ENCODE results near the gene HIC1.
A peak's percentile ranks its signal among the peaks of the same experiment; 100 is the strongest.

Gene HIC1

GRCh38 chr17:2034806-2035540 lies 19.9 kb upstream of the HIC1 start:
- no peak for DNase-seq (ENCODE audit: low spot score)
- TF ChIP-seq CTCF (IDR thresholded peaks at IDR 0.05; ENCODE audit: extremely low read depth, missing control alignments), result no peak

- no peak for DNase-seq (ENCODE audit: low spot score)
- TF ChIP-seq CTCF (IDR thresholded peaks at IDR 0.05; ENCODE audit: extremely low read depth, missing control alignments), result no peak
Measured at GRCh38 chr17:2035541-2036488, 19.1 kb upstream of the HIC1 start.

- no peak for TF ChIP-seq CTCF (IDR thresholded peaks at IDR 0.05; ENCODE audit: extremely low read depth, missing control alignments)
- DNase-seq (ENCODE audit: low spot score), result no peak
Measured at GRCh38 chr17:2037155-2037554, 17.7 kb upstream of the HIC1 start.

- TF ChIP-seq CTCF (IDR thresholded peaks at IDR 0.05; ENCODE audit: extremely low read depth, missing control alignments), result no peak
- no peak for DNase-seq (ENCODE audit: low spot score)
Measured at GRCh38 chr17:2040219-2040827, 14.6 kb upstream of the HIC1 start.

GRCh38 chr17:2040942-2041560 lies 13.9 kb upstream of the HIC1 start:
- no peak for DNase-seq (ENCODE audit: low spot score)
- no peak for TF ChIP-seq CTCF (IDR thresholded peaks at IDR 0.05; ENCODE audit: extremely low read depth, missing control alignments)

GRCh38 chr17:2041561-2042389 lies 13.1 kb upstream of the HIC1 start, which contains the start of gene OVCA2:
Gene OVCA2 (plus strand): TSS chr17:2042022. CDS start chr17:2042048, 26 bp downstream.
- peak; percentile 60 for TF ChIP-seq CTCF (IDR thresholded peaks at IDR 0.05; ENCODE audit: extremely low read depth, missing control alignments)
- DNase-seq (ENCODE audit: low spot score), result peak; percentile 99

All from GM20000 (cell line).